Measurements from ENCODE around the gene DNAJB8. TPM values are rescaled to one million over a fixed set of nuclear protein-coding genes. Genes with fewer than 3 reads are reported as not detected.
A peak's percentile ranks its signal among the peaks of the same experiment; 100 is the strongest.

Gene DNAJB8
- total and polyA plus RNA-seq, 4 donors = not detected

DNA sequence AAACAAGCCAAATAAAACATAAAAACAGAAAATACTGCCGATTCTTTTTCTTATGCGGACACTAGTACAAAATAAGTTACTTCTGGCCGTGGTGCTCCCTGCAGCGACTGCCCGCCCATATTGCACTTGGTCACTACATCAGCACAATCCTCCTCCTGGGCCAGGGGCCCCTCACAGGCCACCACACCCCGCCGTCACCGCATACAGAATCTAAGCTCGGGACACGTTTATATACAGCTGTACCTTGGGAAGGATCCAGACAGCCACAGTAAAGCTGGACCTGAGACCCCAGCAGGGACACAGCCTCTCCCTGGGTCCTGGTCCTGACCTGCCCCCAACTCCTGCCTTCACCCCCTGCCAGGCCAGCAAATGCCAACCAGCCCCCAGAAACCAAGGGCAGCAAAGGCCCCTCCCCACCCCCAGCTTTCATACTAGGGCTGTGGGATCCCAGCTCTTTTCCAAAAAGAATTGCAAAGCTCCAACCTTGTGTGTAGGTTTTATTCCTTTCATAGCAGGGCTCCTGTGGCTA is 12.9 kb upstream of the DNAJB8 start:
- Histone ChIP-seq H3K4me1 (ENCODE audit: control insufficient read depth, insufficient read depth, low read length) (peaks cover 23% of the 10 kb centered on the region), H3K4me3 (ENCODE audit: low read depth, low read length) (no peak overlapping the region), H3K27me3 (ENCODE audit: control insufficient read depth, insufficient read depth, low read length) (peaks cover 76% of the 10 kb centered on the region), H3K9me3 (ENCODE audit: control insufficient read depth, insufficient read depth, low read length) (no peaks in the 10 kb centered on the region), H3K36me3 (ENCODE audit: control insufficient read depth, insufficient read depth, low read length) (no peaks in the 10 kb centered on the region), H3K27ac (ENCODE audit: low read depth, low read length) (no peak overlapping the region)
- 49% methylated on average over 10 of the region's 10 CpGs for WGBS (ENCODE audit: insufficient coverage)
- no peak for DNase-seq (ENCODE audit: low read depth in 4 of 6, low spot score in 6 of 6)

DNA sequence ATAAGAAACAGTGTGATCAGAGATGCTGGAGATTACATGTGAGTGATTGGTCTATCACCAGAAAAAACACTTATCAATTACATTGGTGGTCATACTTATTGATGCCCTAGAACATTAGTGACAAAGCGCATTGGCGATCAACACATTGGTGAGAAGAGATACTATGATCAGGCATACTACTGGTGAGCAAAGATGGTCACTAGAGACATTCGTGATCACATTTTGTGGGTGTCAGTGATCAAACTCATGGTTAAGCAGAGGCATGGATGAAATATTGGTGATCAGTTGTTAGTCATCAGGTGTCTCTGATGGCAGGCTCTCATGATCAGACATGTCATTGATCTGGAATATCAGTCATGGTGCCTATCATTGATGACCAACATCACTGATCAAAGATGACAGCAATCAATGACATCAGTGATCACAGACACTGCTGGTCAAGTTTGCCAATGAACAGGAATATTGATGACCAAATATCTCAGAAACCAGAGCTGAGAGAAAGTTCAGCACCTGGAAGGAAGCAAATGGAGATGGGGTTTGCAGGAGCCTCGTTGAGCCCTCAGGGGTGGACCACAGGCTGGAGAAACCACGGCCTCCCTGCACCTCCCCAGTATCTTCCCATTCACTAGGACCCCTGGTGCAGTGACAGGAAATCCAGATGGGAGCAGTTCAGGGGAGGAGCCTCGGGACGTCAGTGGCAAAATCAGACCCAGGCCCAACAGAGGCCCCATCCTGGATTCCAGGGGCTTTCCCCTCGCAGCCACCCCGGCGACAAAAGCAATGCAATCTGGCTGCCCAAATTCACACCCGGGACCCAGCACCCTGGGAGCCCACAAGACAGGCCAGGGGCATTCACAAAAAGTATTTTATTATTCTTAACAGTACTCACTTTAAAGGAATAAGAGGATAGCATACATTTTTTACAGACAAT is 12.2 kb upstream of the DNAJB8 start:
- no peak for DNase-seq (ENCODE audit: low read depth in 4 of 6, low spot score in 6 of 6)
- Histone ChIP-seq H3K27me3 (ENCODE audit: control insufficient read depth, insufficient read depth, low read length) (peaks cover 72% of the 10 kb centered on the region), H3K4me3 (ENCODE audit: low read depth, low read length) (no peak overlapping the region), H3K36me3 (ENCODE audit: control insufficient read depth, insufficient read depth, low read length) (no peaks in the 10 kb centered on the region), H3K9me3 (ENCODE audit: control insufficient read depth, insufficient read depth, low read length) (no peaks in the 10 kb centered on the region), H3K27ac (ENCODE audit: low read depth, low read length) (no peak overlapping the region), H3K4me1 (ENCODE audit: control insufficient read depth, insufficient read depth, low read length) (peaks cover 21% of the 10 kb centered on the region)
- WGBS (ENCODE audit: insufficient coverage) = 47% methylated on average over 10 of the region's 11 CpGs

DNA sequence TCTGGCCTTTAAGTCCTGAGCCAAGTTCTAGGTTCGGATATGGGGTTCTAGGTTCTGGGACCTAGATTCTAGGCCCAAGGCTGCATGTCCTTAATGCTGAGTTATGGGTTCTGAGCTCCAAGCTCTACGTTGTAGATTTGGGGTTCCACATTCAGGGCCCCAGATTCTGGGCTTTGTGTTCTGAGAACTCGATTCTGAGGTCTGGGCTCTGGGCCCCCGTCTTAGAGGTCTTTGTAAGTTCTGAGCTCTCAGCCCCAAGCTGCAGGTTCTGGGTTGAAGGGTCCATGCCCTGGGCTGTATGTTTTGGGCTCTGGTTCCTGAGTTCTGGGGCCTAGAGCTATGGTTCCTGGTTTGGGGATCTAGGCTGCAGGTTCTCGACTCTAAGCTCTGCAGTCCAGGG is 10.0 kb upstream of the DNAJB8 start:
- Histone ChIP-seq H3K4me1 (ENCODE audit: control insufficient read depth, insufficient read depth, low read length) (peaks cover 5% of the 10 kb centered on the region), H3K36me3 (ENCODE audit: control insufficient read depth, insufficient read depth, low read length) (no peaks in the 10 kb centered on the region), H3K4me3 (ENCODE audit: low read depth, low read length) (no peak overlapping the region), H3K27me3 (ENCODE audit: control insufficient read depth, insufficient read depth, low read length) (peaks cover 66% of the 10 kb centered on the region), H3K9me3 (ENCODE audit: control insufficient read depth, insufficient read depth, low read length) (no peaks in the 10 kb centered on the region), H3K27ac (ENCODE audit: low read depth, low read length) (no peak overlapping the region)
- no peak for DNase-seq (ENCODE audit: low read depth in 4 of 6, low spot score in 6 of 6)
- WGBS (ENCODE audit: insufficient coverage) = 97% methylated on average over 5 of the region's 5 CpGs

DNA sequence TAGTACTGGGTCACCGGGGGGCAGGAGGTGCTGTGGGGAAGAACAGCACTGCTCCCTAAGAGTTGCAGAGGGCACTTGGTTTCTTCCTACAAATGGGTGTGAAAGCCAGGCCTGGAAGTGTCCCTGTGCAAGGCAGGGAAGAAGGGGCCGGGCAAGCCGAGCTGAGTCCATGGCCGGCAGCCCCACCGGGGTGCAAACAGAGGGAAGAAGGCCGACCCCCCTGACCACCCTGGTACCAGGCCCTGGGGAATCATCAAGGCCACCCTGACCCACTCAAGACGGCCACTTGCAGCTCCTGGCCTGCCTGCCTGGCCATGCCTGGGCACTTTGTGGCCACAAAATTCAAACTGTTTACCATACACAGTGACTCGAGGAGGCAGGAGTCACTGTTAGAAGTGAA is 8.7 kb upstream of the DNAJB8 start:
- H3K27ac ChIP-seq (ENCODE audit: low read depth, low read length) = no peak overlapping the region
- H3K9me3 ChIP-seq (ENCODE audit: control insufficient read depth, insufficient read depth, low read length) = no peaks in the 10 kb centered on the region
- DNase-seq (ENCODE audit: low read depth in 4 of 6, low spot score in 6 of 6) = no peak
- 71% methylated on average over 7 of the region's 8 CpGs for WGBS (ENCODE audit: insufficient coverage)
- no peaks in the 10 kb centered on the region for H3K36me3 ChIP-seq (ENCODE audit: control insufficient read depth, insufficient read depth, low read length)
- H3K4me1 ChIP-seq (ENCODE audit: control insufficient read depth, insufficient read depth, low read length) = no peaks in the 10 kb centered on the region
- no peak overlapping the region for H3K4me3 ChIP-seq (ENCODE audit: low read depth, low read length)
- peaks cover 53% of the 10 kb centered on the region for H3K27me3 ChIP-seq (ENCODE audit: control insufficient read depth, insufficient read depth, low read length)

DNA sequence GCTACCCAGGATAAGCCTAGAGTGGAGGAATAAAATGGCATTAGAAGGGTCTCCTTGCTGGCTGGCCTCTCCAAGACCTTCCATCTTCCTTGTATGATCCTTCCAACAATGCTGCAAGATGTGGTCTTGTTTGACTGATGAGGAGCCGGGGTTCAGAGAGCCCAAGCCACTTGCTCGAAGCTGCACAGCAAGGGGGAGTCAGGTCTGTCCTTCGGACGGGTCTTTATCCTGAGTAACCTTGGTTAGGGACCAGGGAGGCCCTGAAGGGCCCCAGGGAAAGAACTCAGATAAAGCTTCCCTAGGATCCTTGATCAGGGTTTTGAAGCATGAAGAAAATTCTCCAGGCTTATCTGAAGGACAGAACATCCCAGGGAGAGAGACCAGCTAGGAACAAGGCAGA is 7.0 kb upstream of the DNAJB8 start:
- no peaks in the 10 kb centered on the region for H3K4me1 ChIP-seq (ENCODE audit: control insufficient read depth, insufficient read depth, low read length)
- H3K27ac ChIP-seq (ENCODE audit: low read depth, low read length) = no peak overlapping the region
- WGBS (ENCODE audit: insufficient coverage) = 63% methylated on average over 3 of the region's 4 CpGs
- H3K27me3 ChIP-seq (ENCODE audit: control insufficient read depth, insufficient read depth, low read length) = peaks cover 37% of the 10 kb centered on the region
- no peaks in the 10 kb centered on the region for H3K9me3 ChIP-seq (ENCODE audit: control insufficient read depth, insufficient read depth, low read length)
- H3K4me3 ChIP-seq (ENCODE audit: low read depth, low read length) = no peak overlapping the region
- no peak for DNase-seq (ENCODE audit: low read depth in 4 of 6, low spot score in 6 of 6)
- no peaks in the 10 kb centered on the region for H3K36me3 ChIP-seq (ENCODE audit: control insufficient read depth, insufficient read depth, low read length)

DNA sequence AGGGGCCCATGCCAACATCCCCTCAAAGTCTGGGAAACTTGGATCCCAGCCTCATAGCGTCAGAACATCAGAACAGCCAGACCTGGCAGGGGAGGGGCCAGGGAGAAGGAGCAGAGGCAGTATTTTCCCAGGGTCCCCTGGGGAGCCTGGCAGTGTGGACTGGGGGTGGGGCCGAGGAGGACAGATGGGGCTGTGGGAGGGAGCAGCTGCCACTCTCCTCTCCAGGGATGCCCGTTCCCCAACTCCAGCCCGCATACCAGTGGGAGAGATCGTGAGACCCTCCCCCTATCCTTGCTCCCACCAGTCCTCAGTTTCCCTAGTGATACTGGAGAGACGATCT is 6.5 kb upstream of the DNAJB8 start:
- 0% methylated on average over 1 of the region's 6 CpGs for WGBS (ENCODE audit: insufficient coverage)

DNA sequence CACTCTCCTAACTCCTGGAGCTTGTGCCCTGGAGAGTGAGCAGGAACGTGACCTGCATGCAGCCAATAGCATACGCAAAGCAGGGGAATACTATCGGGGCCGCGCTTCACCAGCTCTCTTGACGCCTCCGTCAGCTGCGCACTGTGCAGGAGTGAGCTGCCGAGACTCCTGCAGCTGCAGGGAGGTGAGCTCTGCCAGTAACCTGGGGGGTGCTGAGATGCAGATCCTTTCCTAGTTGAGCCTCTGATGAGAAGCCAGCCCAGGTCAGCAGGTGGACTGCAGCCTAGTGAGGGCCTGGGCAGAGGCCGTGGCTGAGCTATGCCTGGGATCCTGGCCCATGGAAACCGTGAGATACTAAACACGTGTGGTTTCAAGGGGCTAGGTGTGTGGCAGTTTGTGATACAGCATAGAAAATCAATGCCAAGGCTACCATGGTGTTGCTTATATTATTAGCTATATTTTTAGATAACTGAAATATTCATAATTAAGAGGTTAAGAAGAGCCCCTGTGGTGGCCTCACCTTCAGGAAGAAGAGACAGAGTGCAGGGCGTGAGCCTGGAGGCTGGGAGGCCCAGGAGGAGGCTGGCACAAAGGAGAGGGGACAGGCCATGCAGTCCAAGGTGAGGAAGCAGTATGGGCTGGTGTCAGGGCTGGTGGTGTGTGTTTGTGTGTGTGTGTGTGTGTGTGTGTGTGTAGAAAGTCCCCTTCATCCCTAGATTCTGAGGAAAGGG is 5.9 kb upstream of the DNAJB8 start:
- WGBS (ENCODE audit: insufficient coverage) = 47% methylated on average over 11 of the region's 13 CpGs
- H3K36me3 ChIP-seq (ENCODE audit: control insufficient read depth, insufficient read depth, low read length) = no peaks in the 10 kb centered on the region
- no peaks in the 10 kb centered on the region for H3K9me3 ChIP-seq (ENCODE audit: control insufficient read depth, insufficient read depth, low read length)
- peaks cover 27% of the 10 kb centered on the region for H3K27me3 ChIP-seq (ENCODE audit: control insufficient read depth, insufficient read depth, low read length)
- H3K4me3 ChIP-seq (ENCODE audit: low read depth, low read length) = no peak overlapping the region
- H3K27ac ChIP-seq (ENCODE audit: low read depth, low read length) = no peak overlapping the region
- H3K4me1 ChIP-seq (ENCODE audit: control insufficient read depth, insufficient read depth, low read length) = no peaks in the 10 kb centered on the region
- peak in 1 of 6 donors; percentile 49 for DNase-seq (ENCODE audit: low read depth in 4 of 6, low spot score in 6 of 6)

More for the DNA sequence above, 6.5 kb upstream of the DNAJB8 start:
- peak in 2 of 6 donors; percentile 20 to 22 for DNase-seq (ENCODE audit: low read depth in 4 of 6, low spot score in 6 of 6)
- H3K4me3 ChIP-seq (ENCODE audit: low read depth, low read length) = no peak overlapping the region
- no peak overlapping the region for H3K27ac ChIP-seq (ENCODE audit: low read depth, low read length)
- peaks cover 33% of the 10 kb centered on the region for H3K27me3 ChIP-seq (ENCODE audit: control insufficient read depth, insufficient read depth, low read length)
- H3K36me3 ChIP-seq (ENCODE audit: control insufficient read depth, insufficient read depth, low read length) = no peaks in the 10 kb centered on the region
- no peaks in the 10 kb centered on the region for H3K9me3 ChIP-seq (ENCODE audit: control insufficient read depth, insufficient read depth, low read length)
- no peaks in the 10 kb centered on the region for H3K4me1 ChIP-seq (ENCODE audit: control insufficient read depth, insufficient read depth, low read length)

DNA sequence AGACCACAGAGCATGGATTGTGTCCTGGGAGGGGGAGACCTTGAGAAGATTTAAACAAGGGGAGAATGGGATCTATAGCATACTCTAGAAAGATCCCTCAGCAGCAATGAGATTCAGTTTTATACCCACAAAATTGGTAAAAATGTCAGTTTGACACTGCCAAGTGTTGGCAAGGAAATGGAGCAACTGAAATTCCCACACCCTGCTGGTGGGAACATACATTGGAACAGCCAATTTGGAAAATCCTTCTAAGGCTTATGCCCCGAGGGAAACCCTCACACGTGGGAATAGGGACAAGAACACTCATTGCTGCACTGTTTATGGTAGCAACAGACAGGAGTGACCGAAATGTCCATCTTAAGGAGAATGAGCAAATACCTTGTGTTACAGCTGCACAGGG is 5.0 kb upstream of the DNAJB8 start:
- H3K4me3 ChIP-seq (ENCODE audit: low read depth, low read length) = no peak overlapping the region
- WGBS (ENCODE audit: insufficient coverage) = 75% methylated on average over 3 of the region's 3 CpGs
- no peaks in the 10 kb centered on the region for H3K4me1 ChIP-seq (ENCODE audit: control insufficient read depth, insufficient read depth, low read length)
- no peaks in the 10 kb centered on the region for H3K9me3 ChIP-seq (ENCODE audit: control insufficient read depth, insufficient read depth, low read length)
- H3K27me3 ChIP-seq (ENCODE audit: control insufficient read depth, insufficient read depth, low read length) = peaks cover 23% of the 10 kb centered on the region
- DNase-seq (ENCODE audit: low read depth in 4 of 6, low spot score in 6 of 6) = no peak
- no peak overlapping the region for H3K27ac ChIP-seq (ENCODE audit: low read depth, low read length)
- H3K36me3 ChIP-seq (ENCODE audit: control insufficient read depth, insufficient read depth, low read length) = no peaks in the 10 kb centered on the region

DNA sequence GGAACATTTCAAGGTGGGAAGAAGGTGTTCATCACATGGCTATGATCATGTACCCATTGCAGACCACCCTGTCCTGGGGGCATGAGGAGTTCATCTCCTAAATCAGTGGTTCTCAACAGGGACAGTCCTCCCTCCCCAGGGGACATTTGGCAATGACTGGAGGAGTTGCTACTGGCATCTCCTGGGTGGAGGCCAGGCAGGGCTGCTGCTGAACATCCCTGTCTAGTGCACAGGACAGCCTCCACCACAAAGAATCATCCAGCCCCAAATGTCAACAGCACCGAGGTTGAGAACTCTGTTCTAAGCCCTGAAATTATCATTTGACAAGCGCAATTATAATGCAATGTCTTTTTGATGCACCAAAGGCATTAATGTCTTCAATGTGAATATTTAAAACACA is 4.4 kb upstream of the DNAJB8 start:
- Histone ChIP-seq H3K4me3 (ENCODE audit: low read depth, low read length) (no peak overlapping the region), H3K4me1 (ENCODE audit: control insufficient read depth, insufficient read depth, low read length) (no peaks in the 10 kb centered on the region), H3K27ac (ENCODE audit: low read depth, low read length) (no peak overlapping the region), H3K9me3 (ENCODE audit: control insufficient read depth, insufficient read depth, low read length) (no peaks in the 10 kb centered on the region), H3K27me3 (ENCODE audit: control insufficient read depth, insufficient read depth, low read length) (peaks cover 23% of the 10 kb centered on the region), H3K36me3 (ENCODE audit: control insufficient read depth, insufficient read depth, low read length) (no peaks in the 10 kb centered on the region)
- WGBS (ENCODE audit: insufficient coverage) = no CpG with 5 or more reads among the region's 2 CpGs
- no peak for DNase-seq (ENCODE audit: low read depth in 4 of 6, low spot score in 6 of 6)
